GM19043 (cell line): Measurements from ENCODE around the gene CSNK1G2.
"Not testable (repeated sequence)": the region's sequence is repeated elsewhere in the genome, so short reads cannot be mapped to it uniquely, and the experiment has no call there.

Experiments used
- ATAC-seq: cut with Tn5 transposase; IDR thresholded peaks from one replicate; pipeline ENCODE4 v1.9.1; 2021; ENCODE audit warnings: low read depth; ENCODE audit not compliant: unreplicated experiment

CSNK1G2 gene

GRCh38 chr19:1986357-1987162, 45.6 kb downstream of the CSNK1G2 start:
- ATAC-seq = no peak

GRCh38 chr19:1987197-1988187, 46.5 kb downstream of the CSNK1G2 start:
- no peak for ATAC-seq

- ATAC-seq = not testable (repeated sequence)
Observed at GRCh38 chr19:1988464-1988863, 47.5 kb downstream of the CSNK1G2 start.

- no peak for ATAC-seq
Observed at GRCh38 chr19:1989513-1990229, 48.7 kb downstream of the CSNK1G2 start.

DNA sequence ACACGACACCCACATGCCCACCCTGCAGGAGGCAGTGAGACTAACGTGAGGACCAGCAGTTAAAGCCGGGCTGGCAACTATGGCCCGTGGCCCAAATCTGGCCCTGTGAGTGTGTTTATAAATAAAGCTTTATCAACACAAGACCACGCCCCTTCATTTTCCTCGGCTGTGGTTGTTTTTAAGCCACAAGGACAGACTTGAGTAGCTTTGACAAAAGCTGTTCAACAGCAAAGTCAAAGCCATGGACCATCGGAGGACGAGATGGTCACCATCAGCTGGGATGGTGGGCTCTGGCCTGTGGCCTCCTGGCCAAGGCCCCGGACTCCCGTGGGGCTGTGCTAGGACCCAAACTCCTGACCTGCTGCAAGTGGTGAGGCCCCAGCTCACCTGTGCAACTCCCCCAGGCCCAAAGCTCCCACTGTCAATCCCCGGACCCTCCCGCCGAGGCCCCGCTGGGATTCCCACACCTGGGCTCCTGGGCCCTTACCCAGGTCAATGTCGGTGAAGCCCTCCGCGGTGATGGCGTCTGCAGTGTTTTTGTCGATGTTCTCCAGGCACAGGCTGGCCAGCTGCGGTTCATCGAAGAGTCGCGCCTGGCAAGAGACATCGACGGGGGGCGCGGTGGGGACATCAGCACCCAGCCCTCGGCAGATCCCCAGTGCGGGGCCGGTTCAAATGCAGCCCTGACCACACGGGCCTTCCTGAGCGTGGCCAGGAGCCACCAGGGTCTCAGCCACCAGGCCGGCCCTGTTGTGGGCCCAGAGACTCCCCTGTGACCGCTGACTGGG, 49.5 kb downstream of the CSNK1G2 start:
- no peak for ATAC-seq

DNA sequence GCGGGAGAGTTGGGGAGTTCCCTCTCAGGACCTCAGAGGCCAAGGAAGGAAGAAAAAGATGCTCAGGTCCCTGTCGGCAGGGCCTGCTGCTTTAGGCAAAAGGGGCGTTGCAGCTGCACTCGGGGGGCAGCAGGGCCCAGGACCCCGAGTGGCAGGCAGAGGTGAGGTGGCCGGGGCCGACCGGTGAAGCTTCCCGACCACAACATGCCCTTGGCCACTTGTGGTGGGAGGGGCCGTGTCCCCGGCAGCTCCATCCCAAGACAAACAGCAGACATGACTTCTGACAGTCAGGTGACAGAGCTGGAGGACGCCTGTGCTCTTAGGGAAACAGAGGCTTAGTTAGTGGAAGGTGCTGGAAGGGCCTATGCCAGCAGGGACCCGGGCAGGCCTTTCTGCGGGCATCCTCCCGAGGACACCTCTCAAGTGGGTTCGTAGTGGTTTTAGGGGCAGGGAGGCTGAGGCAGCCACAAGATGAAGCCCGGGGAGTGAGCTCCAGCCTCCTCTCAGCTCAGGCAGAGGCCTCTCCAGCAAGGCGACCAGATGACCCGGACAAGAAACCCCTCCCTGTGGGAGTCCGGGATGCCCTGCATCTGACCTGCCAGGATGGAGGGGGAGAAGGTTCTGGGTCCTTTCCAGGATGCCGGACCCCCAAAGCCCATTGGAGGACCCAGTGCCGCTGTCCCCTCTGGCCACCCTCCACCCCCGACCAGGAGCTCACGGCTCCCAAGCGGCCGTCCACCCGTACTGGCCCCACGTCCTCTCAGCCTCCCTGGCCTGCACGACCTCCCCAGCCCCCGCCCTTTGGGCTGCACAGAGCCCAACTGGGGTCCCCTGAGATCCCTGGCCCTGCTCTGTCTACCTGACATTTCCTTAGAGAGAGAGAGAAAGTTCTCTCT, 50.3 kb downstream of the CSNK1G2 start:
- ATAC-seq = no peak

DNA sequence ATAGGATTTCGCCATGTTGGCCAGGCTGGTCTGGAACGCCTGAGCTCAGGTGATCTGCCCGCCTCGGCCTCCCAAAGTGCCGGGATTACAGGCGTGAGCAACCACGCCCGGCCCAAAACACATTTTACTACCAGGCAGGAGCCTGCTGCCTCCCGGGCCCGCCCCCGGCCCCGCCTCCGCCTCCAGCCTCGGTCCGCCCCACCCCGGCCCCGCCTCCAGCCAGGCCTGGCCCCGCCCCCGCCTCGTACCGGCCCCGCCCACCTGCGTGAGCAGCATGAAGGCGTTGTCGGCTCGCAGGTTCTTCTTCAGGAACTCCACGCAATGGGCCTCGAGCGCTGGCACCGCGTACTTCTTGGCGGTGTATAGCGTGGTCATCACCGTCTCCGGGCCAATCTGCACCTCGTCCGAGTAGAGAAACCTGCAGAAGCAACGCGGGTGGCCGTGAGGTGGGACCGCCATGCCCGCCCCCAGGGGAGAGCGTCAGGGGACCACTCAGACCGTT, 51.8 kb downstream of the CSNK1G2 start:
- no peak for ATAC-seq

GRCh38 chr19:1997353-1998233, 56.6 kb downstream of the CSNK1G2 start:
- ATAC-seq = no peak

DNA sequence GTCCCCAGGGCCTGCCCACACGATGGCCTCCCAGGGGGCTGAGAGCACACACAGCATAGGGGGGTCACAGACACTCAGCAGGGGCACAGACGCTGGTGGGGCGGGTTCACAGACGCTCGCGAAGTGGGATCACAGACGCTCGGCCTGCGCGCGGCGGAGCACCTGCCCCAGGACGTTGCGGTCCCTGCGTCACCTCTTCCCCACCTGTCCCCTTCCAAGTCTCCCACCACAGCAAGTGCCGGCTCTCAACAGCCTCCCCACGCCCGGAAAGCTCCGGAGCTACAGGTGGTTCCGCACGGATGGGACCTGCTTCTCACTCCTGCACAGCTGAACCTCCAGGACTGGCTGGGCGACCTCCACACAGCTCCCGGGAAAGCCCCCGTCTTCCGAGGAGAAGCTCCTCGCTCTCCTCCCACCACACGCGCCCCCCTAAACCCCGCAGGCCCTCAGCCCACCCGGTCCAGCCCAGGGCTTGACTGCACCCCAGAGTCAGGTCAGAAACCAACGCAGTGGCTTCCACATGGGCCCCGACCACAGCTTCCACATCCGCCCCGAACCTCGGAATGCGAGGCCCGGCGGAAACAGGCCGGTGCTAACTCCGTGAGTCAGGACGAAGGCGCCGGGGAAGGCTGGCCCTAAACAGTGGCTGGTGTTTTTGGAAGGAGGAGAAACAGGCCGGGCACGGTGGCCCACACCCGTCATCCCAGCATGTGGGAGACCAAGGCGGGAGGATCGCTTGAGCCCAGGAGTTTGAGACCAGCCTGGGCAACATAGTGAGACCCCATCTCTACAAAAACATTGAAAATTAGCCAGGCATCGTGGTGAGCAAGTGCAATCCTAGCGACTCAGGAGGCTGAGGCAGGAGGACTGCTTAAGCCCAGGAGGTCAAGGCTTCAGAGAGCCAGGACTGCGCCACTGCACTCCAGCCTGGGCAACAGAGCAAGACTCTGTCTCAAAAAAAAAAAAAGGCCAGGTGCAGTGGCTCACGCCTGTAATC, 58.0 kb downstream of the CSNK1G2 start:
- no peak for ATAC-seq

DNA sequence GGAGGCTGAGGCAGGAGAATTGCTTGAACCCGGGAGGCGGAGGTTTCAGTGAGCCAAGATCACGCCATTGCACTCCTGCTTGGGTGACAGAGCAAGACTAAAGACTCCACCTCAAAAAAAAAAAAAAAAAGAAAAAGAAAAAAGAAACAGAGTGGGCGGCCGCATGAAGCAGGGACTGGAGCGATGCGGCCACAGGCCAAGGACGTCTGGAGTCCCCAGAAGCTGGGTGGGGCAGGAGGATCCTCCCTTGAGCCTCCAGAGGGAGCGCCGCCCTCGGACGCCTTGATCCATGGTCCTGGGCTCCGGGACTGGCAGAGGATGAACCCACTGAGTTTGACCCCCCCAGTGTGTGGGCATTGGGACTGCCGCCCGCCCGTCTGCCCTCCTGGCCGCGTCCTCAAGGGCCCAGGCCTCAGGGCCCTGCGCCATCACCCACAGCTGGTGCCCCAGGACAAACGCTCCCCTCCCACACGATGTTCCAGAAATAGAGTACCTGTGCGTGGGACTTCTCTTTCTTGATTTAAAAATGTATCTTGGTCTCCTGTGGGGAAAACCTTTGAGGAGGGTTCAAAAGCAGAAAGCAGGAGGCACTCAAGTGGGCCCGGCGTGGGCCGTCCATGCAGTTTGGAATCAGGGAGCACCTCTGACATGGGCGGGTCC, 59.0 kb downstream of the CSNK1G2 start:
- ATAC-seq = no peak

DNA sequence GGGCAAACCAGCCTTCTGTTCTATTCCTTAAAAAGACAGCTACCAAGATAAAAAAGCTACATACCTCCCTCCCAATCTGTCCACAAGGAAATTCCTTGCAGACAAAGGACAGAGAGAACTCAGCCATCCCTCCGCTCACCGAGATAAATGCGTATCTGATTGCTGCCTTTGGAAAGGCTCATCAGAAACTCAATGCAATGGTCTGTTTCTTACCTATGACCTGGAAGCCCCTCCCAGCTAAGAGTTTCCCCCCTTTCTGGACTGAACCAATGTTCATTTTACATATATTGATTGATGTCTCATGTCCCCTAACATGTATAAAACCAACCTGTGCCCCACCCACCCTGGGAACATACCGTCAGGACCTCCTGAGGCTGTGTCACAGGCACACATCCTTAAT, 62.9 kb downstream of the CSNK1G2 start:
- ATAC-seq = no peak

GRCh38 chr19:2010135-2010668, 69.2 kb downstream of the CSNK1G2 start:
- ATAC-seq = no peak

GRCh38 chr19:2011169-2011568, 70.2 kb downstream of the CSNK1G2 start:
- ATAC-seq = no peak

GRCh38 chr19:2012941-2013682, 72.1 kb downstream of the CSNK1G2 start:
- ATAC-seq = no peak

- no peak for ATAC-seq
Observed at GRCh38 chr19:2013683-2013961, 72.7 kb downstream of the CSNK1G2 start.
